IMR-90 (cell line): ENCODE measurements around the gene KLK12. TPM values are rescaled to one million over a fixed set of nuclear protein-coding genes. Genes with fewer than 3 reads are reported as not detected.

Source experiments
- ATAC-seq: fragments of 200-7000 bp; cut with Tn5 transposase; 2 replicates; pipeline ENCODE4 v1.9.1; 2020; ENCODE audit warnings: low read depth, mild to moderate bottlenecking, moderate library complexity
- BruUV-seq: library from RNA; stranded (reverse); fragments of 400-500 nt; replicated peaks from 2 replicates; lab custom pipeline; 2021; lab: Mats Ljungman, UMichigan
- CTCF ChIA-PET: fragments of 300-600 bp; formaldehyde crosslinking; extraction: SDS; loops from one replicate; lab custom pipeline; 2021; ENCODE audit warnings: antibody characterized with exemption; lab: Yijun Ruan, JAX
- POLR2A ChIA-PET: fragments of 300-600 bp; sonication (Branson Sonifier 250); formaldehyde crosslinking; loops from one replicate; lab custom pipeline; 2022; ENCODE audit warnings: antibody characterized with exemption; ENCODE audit not compliant: unreplicated experiment; lab: Charles Lee
- DNase-seq: peaks from one replicate; pipeline ENCODE4 v3.0.0; 2013
- H2AFZ ChIP-seq: replicated peaks from 2 replicates; pipeline ENCODE3; 2013; ENCODE audit warnings: low read length, mild to moderate bottlenecking; ENCODE audit not compliant: poor library complexity
- H2AK5ac ChIP-seq: 2 replicates; pipeline ENCODE4 v1.6.1; 2013; ENCODE audit warnings: low read depth, low read length, inconsistent platforms
- H2AK9ac ChIP-seq: replicated peaks from 2 replicates; pipeline ENCODE3; 2013; ENCODE audit warnings: mild to moderate bottlenecking, low read depth, low read length, moderate library complexity; ENCODE audit not compliant: poor library complexity
- H2BK120ac ChIP-seq: 2 replicates; pipeline ENCODE4 v1.6.1; 2013; ENCODE audit warnings: low read depth, low read length, inconsistent platforms
- H2BK15ac ChIP-seq: 3 replicates; pipeline ENCODE4 v1.6.1; 2013; ENCODE audit warnings: low read depth, low read length, inconsistent platforms
- H2BK20ac ChIP-seq: 2 replicates; pipeline ENCODE4 v1.6.1; 2013; ENCODE audit warnings: low read depth, mild to moderate bottlenecking, inconsistent platforms, low read length, moderate library complexity
- H2BK5ac ChIP-seq: 2 replicates; pipeline ENCODE4 v1.6.1; 2013; ENCODE audit warnings: mild to moderate bottlenecking, low read depth, low read length, inconsistent platforms; ENCODE audit not compliant: poor library complexity, severe bottlenecking
- H3K14ac ChIP-seq: replicated peaks from 2 replicates; pipeline ENCODE4 v1.6.1; 2013; ENCODE audit warnings: low read depth, low read length, inconsistent platforms
- H3K18ac ChIP-seq: 2 replicates; pipeline ENCODE4 v1.6.1; 2013; ENCODE audit warnings: low read depth, low read length, control low read depth
- H3K23ac ChIP-seq: 2 replicates; pipeline ENCODE4 v1.6.1; 2013; ENCODE audit warnings: low read depth, low read length, inconsistent platforms
- H3K27ac ChIP-seq: 2 replicates; pipeline ENCODE4 v1.5.1; 2013; ENCODE audit warnings: mild to moderate bottlenecking, control low read depth, low read length; ENCODE audit not compliant: insufficient read depth
- H3K27me3 ChIP-seq: 2 replicates; pipeline ENCODE4 v1.6.1; 2013; ENCODE audit warnings: low read length; ENCODE audit not compliant: control insufficient read depth, insufficient read depth
- H3K36me3 ChIP-seq: 2 replicates; pipeline ENCODE4 v1.6.1; 2013; ENCODE audit warnings: low read length, mixed read lengths; ENCODE audit not compliant: control insufficient read depth, insufficient read depth
- H3K4ac ChIP-seq: 2 replicates; pipeline ENCODE4 v1.6.1; 2013; ENCODE audit warnings: low read depth, low read length, inconsistent platforms
- H3K4me1 ChIP-seq: 2 replicates; pipeline ENCODE4 v1.6.1; 2013; ENCODE audit warnings: low read length, mixed read lengths; ENCODE audit not compliant: control insufficient read depth, insufficient read depth
- H3K4me2 ChIP-seq: 2 replicates; pipeline ENCODE4 v1.6.1; 2013; ENCODE audit warnings: low read depth, mild to moderate bottlenecking, control low read depth, low read length, moderate library complexity
- H3K4me3 ChIP-seq: 2 replicates; pipeline ENCODE4 v1.5.1; 2013; ENCODE audit warnings: low read depth, mild to moderate bottlenecking, control low read depth, low read length, moderate library complexity; ENCODE audit not compliant: insufficient read depth
- H3K56ac ChIP-seq: 2 replicates; pipeline ENCODE4 v1.6.1; 2013; ENCODE audit warnings: low read length, inconsistent platforms; ENCODE audit not compliant: insufficient read depth; ENCODE audit errors: extremely low read depth
- H3K79me1 ChIP-seq, 2 experiments: 2 replicates each; pipeline ENCODE4 v1.6.1; 2013; ENCODE audit warnings: low read length in 2 of 2, inconsistent platforms in 1 of 2, low read depth in 1 of 2
- H3K9ac ChIP-seq: 2 replicates; pipeline ENCODE4 v1.6.1; 2013; ENCODE audit warnings: low read depth, low read length, control low read depth
- H3K9me1 ChIP-seq: 2 replicates; pipeline ENCODE4 v1.6.1; 2013; ENCODE audit warnings: low read length, inconsistent platforms; ENCODE audit not compliant: insufficient read depth
- H3K9me3 ChIP-seq: 2 replicates; pipeline ENCODE4 v1.6.1; 2013; ENCODE audit warnings: low read length; ENCODE audit not compliant: control insufficient read depth, insufficient read depth
- H4K20me1 ChIP-seq: 2 replicates; pipeline ENCODE4 v1.6.1; 2013; ENCODE audit warnings: low read length, inconsistent platforms; ENCODE audit not compliant: insufficient read depth
- H4K5ac ChIP-seq: 2 replicates; pipeline ENCODE4 v1.6.1; 2013; ENCODE audit warnings: mild to moderate bottlenecking, low read depth, low read length, control low read depth
- H4K8ac ChIP-seq, 2 experiments: 2 replicates each; pipeline ENCODE4 v1.6.1; 2013; ENCODE audit warnings: low read depth in 2 of 2, low read length in 2 of 2, control low read depth in 1 of 2, inconsistent platforms in 1 of 2
- H4K91ac ChIP-seq: 2 replicates; pipeline ENCODE4 v1.6.1; 2013; ENCODE audit warnings: low read depth, low read length, inconsistent platforms; ENCODE audit not compliant: insufficient read depth
- BHLHE40 ChIP-seq: fragments of 150-350 bp; IDR thresholded peaks from 2 replicates; pipeline ENCODE4 v1.6.1; 2016; ENCODE audit warnings: mild to moderate bottlenecking, low read depth, low read length
- CEBPB ChIP-seq: IDR thresholded peaks from 2 replicates; pipeline ENCODE4 v1.6.1; 2012; ENCODE audit warnings: low read depth, low read length, improper control_type of control experiment
- CHD1 ChIP-seq: IDR thresholded peaks from 2 replicates; pipeline ENCODE4 v1.6.1; 2012; ENCODE audit warnings: low read depth, low read length, improper control_type of control experiment
- ELK1 ChIP-seq: fragments of 150-350 bp; IDR thresholded peaks from 2 replicates; pipeline ENCODE4 v1.6.1; 2016; ENCODE audit warnings: low read depth, mild to moderate bottlenecking, low read length, moderate library complexity, borderline replicate concordance
- FOS ChIP-seq: fragments of 150-350 bp; IDR thresholded peaks from 2 replicates; pipeline ENCODE4 v1.6.1; 2016; ENCODE audit warnings: low read depth, low read length
- MAFK ChIP-seq: IDR thresholded peaks from 2 replicates; pipeline ENCODE4 v1.6.1; 2012; ENCODE audit warnings: low read depth, low read length, improper control_type of control experiment
- MAZ ChIP-seq: IDR thresholded peaks from 2 replicates; pipeline ENCODE4 v1.6.1; 2012; ENCODE audit warnings: low read depth, mild to moderate bottlenecking, low read length, improper control_type of control experiment, moderate library complexity, borderline replicate concordance
- MXI1 ChIP-seq: IDR thresholded peaks from 2 replicates; pipeline ENCODE4 v1.6.1; 2012; ENCODE audit warnings: low read depth, mild to moderate bottlenecking, low read length, moderate library complexity, borderline replicate concordance
- NFE2L2 ChIP-seq: fragments of 150-350 bp; IDR thresholded peaks from 2 replicates; pipeline ENCODE4 v1.6.1; 2016; ENCODE audit warnings: low read depth, mild to moderate bottlenecking, low read length
- POLR2A ChIP-seq: IDR thresholded peaks from 2 replicates; pipeline ENCODE4 v1.6.1; 2012; ENCODE audit warnings: mild to moderate bottlenecking, low read depth, low read length
- RAD21 ChIP-seq: IDR thresholded peaks from 2 replicates; pipeline ENCODE4 v1.6.1; 2012; ENCODE audit warnings: low read length, improper control_type of control experiment
- RCOR1 ChIP-seq: IDR thresholded peaks from 2 replicates; pipeline ENCODE4 v1.6.1; 2012; ENCODE audit warnings: mild to moderate bottlenecking, low read length, improper control_type of control experiment; ENCODE audit not compliant: insufficient replicate concordance
- RFX5 ChIP-seq: IDR thresholded peaks from 2 replicates; pipeline ENCODE4 v1.8.0; 2012; ENCODE audit warnings: low read depth, mild to moderate bottlenecking, low read length, moderate library complexity
- SMC3 ChIP-seq: fragments of 150-350 bp; IDR thresholded peaks from 2 replicates; pipeline ENCODE4 v1.6.1; 2016; ENCODE audit warnings: low read depth, mild to moderate bottlenecking, antibody characterized with exemption, low read length, moderate library complexity
- WGBS, 2 experiments: methylation state at CpG; one replicate each; pipeline versions ENCODE4 v1.1.5 to v1.1.7; 2013; ENCODE audit warnings: missing lambda C conversion rate in 2 of 2; ENCODE audit not compliant: insufficient read length in 1 of 2; ENCODE audit errors: extremely low coverage in 2 of 2; 5-methylcytosine and 5-hydroxymethylcytosine counted together
- dilution Hi-C: fragments of 300-500 bp; cut with HindIII; formaldehyde crosslinking; loops from one replicate; pipeline ENCODE4 v1.14.3; 2018; ENCODE audit warnings: low sequenced_read_pairs; ENCODE audit not compliant: unreplicated experiment
- in situ Hi-C: fragments of 300-500 bp; cut with MboI; formaldehyde crosslinking; loops from 3 replicates; pipeline ENCODE4 v1.14.3; 2019; ENCODE audit warnings: low sequenced_read_pairs, inconsistent platforms, mixed read lengths
- intact Hi-C: fragments of 100-400 bp; cut with micrococcal nuclease; formaldehyde crosslinking; loops from 2 replicates; pipeline ENCODE4 v1.10.0; 2022
- polyA plus RNA-seq, 3 experiments: library from polyadenylated mRNA; depleted of rRNA; stranded (reverse); fragments of >200 nt; gene quantifications; 2 replicates each; pipeline ENCODE4 v1.2.3, GENCODE V29; 2012; ENCODE audit warnings: low replicate concordance in 1 of 3
- total RNA-seq: library from RNA; depleted of rRNA; stranded (reverse); fragments of >200 nt; gene quantifications from 2 replicates; pipeline ENCODE4 v1.2.3, GENCODE V29; 2012
- TF ChIP-seq, protein P1 (sequence below): conservative IDR thresholded peaks from 2 replicates; pipeline ENCODE4 v1.5.1; 2012; ENCODE audit warnings: mild to moderate bottlenecking, low read depth, low read length, improper control_type of control experiment
- TF ChIP-seq, protein P2 (sequence below): fragments of 150-350 bp; IDR thresholded peaks from 2 replicates; pipeline ENCODE4 v1.6.1; 2017; ENCODE audit warnings: mild to moderate bottlenecking, antibody characterized with exemption, low read length, low read depth

KLK12 gene
- total and polyA plus RNA-seq, 2 of the 4 experiments (the other 2 are of a cell fraction) = not detected

GRCh38 chr19:50979758-50980157 is 55.0 kb downstream of the KLK12 start:
- DNase-seq (no peak), ATAC-seq (no peak)
- TF ChIP-seq CEBPB (no peak), RAD21 (no peak), RFX5 (no peak), RCOR1 (no peak), CHD1 (no peak), MAFK (no peak), FOS (no peak), MAZ (no peak), POLR2A (no peak), SMC3 (no peak), ELK1 (no peak), NFE2L2 (no peak), BHLHE40 (no peak), MXI1 (no peak)
- TF ChIP-seq, protein P1, sequence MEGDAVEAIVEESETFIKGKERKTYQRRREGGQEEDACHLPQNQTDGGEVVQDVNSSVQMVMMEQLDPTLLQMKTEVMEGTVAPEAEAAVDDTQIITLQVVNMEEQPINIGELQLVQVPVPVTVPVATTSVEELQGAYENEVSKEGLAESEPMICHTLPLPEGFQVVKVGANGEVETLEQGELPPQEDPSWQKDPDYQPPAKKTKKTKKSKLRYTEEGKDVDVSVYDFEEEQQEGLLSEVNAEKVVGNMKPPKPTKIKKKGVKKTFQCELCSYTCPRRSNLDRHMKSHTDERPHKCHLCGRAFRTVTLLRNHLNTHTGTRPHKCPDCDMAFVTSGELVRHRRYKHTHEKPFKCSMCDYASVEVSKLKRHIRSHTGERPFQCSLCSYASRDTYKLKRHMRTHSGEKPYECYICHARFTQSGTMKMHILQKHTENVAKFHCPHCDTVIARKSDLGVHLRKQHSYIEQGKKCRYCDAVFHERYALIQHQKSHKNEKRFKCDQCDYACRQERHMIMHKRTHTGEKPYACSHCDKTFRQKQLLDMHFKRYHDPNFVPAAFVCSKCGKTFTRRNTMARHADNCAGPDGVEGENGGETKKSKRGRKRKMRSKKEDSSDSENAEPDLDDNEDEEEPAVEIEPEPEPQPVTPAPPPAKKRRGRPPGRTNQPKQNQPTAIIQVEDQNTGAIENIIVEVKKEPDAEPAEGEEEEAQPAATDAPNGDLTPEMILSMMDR = no peak
- TF ChIP-seq, protein P2, sequence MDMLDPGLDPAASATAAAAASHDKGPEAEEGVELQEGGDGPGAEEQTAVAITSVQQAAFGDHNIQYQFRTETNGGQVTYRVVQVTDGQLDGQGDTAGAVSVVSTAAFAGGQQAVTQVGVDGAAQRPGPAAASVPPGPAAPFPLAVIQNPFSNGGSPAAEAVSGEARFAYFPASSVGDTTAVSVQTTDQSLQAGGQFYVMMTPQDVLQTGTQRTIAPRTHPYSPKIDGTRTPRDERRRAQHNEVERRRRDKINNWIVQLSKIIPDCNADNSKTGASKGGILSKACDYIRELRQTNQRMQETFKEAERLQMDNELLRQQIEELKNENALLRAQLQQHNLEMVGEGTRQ = no peak
- no peak overlapping the region for H3K56ac ChIP-seq
- no peaks in the 10 kb centered on the region for H3K27me3 ChIP-seq
- no peaks in the 10 kb centered on the region for H3K36me3 ChIP-seq
- no peak overlapping the region for H3K4ac ChIP-seq
- no peak overlapping the region for H3K14ac ChIP-seq
- no peaks in the 10 kb centered on the region for H3K9me1 ChIP-seq
- WGBS, 2 experiments = 0% methylated on average over 1 of the region's 8 CpGs; no CpG with 5 or more reads in 1 of the 2 experiments
- in situ Hi-C loops = no loop called here
- H3K4me1 ChIP-seq = no peaks in the 10 kb centered on the region
- H3K27ac ChIP-seq = no peak overlapping the region
- H2BK5ac ChIP-seq = no peak overlapping the region
- no peak overlapping the region for H3K9ac ChIP-seq
- H2BK120ac ChIP-seq = no peak overlapping the region
- H3K9me3 ChIP-seq = no peaks in the 10 kb centered on the region
- no peak overlapping the region for H4K91ac ChIP-seq
- intact Hi-C loops = no loop called here
- no peak overlapping the region for H4K5ac ChIP-seq
- POLR2A ChIA-PET = no interaction called here
- H3K79me1 ChIP-seq = no peaks in the 10 kb centered on the region
- H4K8ac ChIP-seq = no peak overlapping the region
- no peak overlapping the region for H2BK15ac ChIP-seq
- no peaks in the 10 kb centered on the region for H4K20me1 ChIP-seq
- H3K4me3 ChIP-seq = no peak overlapping the region
- dilution Hi-C loops = no loop called here
- H2AFZ ChIP-seq = no peak overlapping the region
- no peak overlapping the region for H3K4me2 ChIP-seq
- no peak overlapping the region for H3K18ac ChIP-seq
- no TSS peak for BruUV-seq
- no peak overlapping the region for H2AK5ac ChIP-seq
- H3K23ac ChIP-seq = no peak overlapping the region
- no peak overlapping the region for H2AK9ac ChIP-seq
- CTCF ChIA-PET = no interaction called here
- H2BK20ac ChIP-seq = no peak overlapping the region
